Skeletal muscle cell (primary cell): ENCODE results near the gene MANBA.
"Not testable (repeated sequence)": the region's sequence is repeated elsewhere in the genome, so short reads cannot be mapped to it uniquely, and the experiment has no call there.

Experiments
- DNase-seq: peaks from one replicate; pipeline ENCODE4 v3.0.0-alpha.2; 2010; ENCODE audit warnings: low read depth
- H3K4me3 ChIP-seq: 2 replicates; pipeline ENCODE4 v1.5.1; 2011; ENCODE audit warnings: low read depth, mild to moderate bottlenecking, control low read depth, low read length, moderate library complexity

The MANBA gene

DNA sequence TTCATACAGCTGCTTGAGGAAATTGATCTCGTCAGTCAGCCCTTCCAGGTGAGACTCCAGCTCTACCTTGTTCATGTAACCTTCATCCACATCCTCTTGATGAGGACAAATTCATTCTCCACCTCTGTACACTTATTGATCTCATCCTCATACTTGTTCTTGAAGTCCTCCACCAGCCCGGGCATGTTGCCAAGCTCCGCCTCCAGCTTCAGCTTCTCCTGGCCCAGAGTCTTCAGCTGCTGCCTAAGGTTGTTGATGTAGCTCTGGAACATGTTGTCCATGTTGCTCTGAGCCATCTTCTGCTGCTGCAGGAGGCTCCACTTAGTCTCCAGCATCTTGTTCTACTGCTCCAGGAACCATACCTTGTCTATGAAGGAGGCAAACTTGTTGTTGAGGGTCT, 31.3 kb downstream of the MANBA start:
- not testable (repeated sequence) for DNase-seq, H3K4me3 ChIP-seq

DNA sequence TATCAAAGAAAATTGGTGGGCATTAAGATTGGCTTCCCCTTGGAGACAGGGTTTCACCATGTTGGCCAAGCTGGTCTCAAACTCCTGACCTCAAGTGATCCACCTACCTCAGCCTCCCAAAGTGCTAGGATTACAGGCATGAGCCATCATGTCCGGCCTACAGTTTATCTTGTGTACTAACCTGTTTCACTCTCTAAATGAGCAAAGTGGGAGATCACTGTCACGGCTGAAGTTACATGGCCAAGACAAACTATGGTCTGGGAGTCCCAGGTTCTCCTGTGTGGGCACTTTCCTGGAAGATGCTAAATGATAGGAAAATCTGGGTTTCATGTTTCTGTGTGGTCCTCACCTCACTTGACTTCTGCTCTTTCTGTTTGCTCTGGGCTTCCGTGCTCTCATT, 33.8 kb downstream of the MANBA start:
- not testable (repeated sequence) for DNase-seq, H3K4me3 ChIP-seq

DNA sequence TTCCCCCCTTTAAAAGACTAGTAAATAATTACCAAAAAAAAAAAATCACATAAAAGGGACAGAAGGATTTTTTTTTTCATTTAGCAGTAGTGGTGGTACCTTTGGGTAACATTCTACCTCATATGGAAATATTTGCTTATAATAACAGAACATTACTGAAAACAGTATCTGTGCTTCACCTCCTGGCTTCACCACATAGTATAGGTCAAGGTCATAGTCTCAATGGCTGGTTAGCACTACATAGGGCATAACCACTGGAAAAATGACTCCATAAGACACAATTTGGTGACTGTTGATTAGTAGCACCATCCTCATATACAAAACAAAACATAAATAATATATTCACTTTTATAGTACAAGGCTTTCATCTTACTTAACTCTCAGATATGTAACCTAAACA, 34.7 kb downstream of the MANBA start:
- no peak for DNase-seq
- H3K4me3 ChIP-seq: no peak overlapping the region

DNA sequence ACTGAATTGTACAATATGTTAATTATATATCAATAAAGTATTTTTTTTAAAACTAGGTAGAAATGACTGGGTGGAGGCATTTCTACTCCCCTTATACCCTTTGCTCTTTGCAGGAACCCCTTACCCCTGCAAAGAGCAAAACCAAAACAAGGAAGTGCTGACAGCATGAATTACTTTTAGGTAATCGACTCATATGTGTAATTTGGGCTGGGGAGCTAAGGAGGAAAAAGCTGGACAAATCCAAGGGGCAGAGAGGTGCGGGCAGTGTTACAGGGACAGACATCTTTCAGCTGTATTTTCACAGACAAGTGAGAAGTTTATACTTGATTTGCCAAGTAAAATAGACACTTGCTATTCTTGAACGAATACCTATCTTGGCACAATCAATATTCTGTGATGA, 35.5 kb downstream of the MANBA start:
- DNase-seq: no peak
- H3K4me3 ChIP-seq: no peak overlapping the region

DNA sequence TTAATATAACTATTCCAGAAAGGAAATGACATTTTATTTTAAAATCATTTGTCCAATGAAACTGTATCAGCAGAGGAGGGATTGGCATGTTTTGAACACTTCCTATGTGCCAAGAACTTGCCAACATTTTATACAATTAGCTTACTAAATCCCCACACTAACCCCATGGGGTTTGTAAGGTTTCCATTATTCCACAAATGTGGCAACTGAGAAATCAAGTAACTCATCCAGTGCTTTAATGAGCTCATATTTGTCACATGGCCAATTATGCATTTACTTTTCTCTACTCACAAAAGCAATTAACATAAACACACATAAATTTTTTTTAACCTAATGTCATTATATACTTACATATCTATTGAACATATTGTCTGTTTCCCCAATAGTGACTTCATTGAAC, 37.3 kb downstream of the MANBA start:
- H3K4me3 ChIP-seq: no peak overlapping the region
- no peak for DNase-seq

DNA sequence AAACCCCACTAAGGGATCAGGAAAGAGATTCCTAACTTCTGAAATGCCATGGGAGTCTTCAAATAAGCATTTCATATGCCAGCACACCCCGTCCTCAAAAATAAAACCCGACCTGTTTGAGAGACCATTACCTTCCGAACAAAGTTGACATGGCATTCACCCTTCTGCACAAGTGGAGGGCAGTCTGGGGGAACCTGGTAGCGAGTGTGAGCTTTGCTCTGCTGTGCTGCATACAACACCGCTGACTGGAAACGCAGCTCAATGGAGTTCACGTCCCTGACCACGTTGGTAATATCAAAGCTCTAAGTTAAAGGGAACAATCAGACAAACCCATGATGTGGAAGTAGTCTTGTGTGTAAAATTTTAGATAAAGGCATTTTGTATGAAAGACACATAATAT, 38.0 kb downstream of the MANBA start:
- no peak for DNase-seq
- H3K4me3 ChIP-seq: no peak overlapping the region

DNA sequence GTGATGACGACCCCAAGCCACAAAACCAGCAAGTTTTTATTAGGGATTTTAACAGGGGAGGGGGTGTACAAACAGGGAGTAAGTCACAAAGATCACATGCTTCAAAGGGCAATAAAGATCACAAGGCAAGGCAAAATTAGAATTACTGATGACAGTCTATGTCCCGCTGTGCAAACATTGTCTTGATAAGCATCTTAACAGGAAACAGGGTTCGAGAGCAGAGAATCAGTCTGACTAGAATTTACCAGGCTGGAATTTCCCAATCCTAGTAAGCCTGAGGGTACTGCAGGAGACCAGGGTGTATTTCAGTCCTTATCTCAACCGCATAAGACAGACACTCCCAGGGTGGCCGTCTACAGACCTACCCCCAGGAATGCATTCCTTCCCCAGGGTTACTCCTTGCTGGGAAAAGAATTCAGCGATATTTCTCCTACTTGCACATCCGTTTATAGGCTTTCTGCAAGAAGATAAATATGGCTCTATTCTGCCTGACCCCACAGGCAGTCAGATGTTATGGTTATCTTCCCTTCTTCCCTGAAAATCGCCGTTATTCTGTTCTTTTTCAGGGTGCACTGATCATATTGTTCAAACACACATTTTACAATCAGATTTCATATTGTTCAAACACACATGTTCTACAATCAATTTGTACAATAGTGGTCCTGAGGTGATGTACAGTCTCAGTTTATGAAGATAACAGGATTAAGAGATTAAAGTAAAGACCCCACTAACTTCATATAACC, 41.8 kb downstream of the MANBA start:
- not testable (repeated sequence) for DNase-seq, H3K4me3 ChIP-seq

DNA sequence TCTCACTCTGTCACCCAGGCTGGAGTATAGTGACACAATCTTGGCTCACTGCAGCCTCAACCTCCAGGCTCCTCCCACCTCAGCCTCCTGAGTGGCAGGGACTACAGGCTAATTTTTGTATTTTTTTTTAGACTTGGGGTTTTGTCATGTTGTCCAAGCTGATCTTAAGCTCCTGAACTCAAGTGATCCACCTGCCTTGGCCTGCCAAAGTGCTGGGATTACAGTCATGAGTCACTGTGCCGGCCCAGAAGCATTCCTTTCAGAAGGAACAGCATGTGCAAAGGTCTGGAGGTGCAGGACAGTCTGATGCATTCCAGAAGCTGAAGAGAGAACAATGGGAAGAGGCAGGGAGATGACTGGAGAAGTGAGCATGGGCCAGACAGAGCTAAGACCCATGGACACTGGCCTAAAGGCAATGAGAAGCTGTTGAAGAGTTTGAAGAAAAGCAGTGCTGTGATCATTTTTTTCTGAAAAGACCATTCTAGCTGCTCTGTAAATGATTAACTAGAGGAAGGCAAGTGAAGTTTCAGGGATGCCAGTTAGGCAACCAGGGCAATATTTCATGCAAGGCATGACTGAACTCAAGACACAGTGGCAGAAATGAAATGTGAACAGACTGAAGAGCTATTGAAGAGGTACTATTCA, 43.2 kb downstream of the MANBA start:
- no peak for DNase-seq

DNA sequence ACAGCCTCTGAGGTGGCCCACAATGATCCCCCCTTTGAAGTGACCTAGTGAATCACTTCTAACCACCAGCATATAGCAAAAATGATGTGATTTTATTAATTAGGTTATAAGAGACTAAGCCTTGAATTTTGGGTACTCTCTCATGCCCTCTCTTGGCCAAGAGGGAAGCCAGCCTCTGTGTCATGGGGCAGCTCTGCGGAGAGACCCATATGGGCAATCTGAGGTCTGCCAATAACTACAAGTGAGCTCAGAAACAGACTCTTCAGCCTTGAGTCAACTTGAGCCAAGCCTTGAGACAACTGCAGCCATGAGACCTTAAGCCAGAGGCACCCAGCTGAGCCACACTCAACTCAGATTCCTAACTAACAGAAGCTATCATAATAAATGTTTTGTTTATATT, 45.7 kb downstream of the MANBA start:
- H3K4me3 ChIP-seq: no peak overlapping the region
- DNase-seq: no peak

More for the DNA sequence above, 43.2 kb downstream of the MANBA start:
- H3K4me3 ChIP-seq: no peak overlapping the region

DNA sequence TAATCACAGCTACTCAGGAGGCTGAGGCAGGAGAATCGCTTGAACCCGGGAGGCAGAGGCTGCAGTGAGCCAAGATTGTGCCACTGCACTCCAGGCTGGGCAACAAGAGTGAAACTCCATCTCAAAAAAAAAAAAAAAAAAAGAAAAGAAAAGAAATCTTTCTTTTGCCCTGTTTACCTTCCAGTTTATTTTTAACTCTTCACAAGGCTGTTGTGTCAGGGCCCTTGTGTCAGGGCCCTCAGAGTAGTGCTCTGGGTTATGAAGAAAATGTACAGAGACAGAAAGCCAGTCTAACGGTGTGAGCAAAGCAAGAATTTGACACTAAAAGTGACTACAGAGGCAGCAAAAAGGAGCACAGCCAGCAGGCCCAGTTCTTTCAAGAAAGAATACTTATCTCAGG, 47.0 kb downstream of the MANBA start:
- DNase-seq, H3K4me3 ChIP-seq: not testable (repeated sequence)

DNA sequence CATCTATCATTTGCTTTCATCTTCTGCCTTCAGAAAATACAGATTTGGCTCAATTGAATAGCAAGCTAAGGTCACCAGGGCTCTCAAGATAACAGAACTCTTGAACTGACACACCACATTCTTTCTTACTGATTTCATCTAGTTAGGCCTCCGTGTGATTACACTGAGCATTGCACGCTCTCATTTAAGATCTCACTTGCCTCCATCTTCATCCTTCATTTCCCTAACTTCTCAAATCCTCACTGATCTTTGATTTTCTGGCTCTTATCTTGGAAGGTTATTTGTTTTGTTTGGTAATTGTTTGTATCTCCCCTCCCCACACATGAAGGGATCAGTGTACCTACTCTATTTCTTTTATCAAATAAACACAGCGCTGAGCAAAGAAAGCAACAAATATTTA, 47.7 kb downstream of the MANBA start:
- no peak for DNase-seq
- H3K4me3 ChIP-seq: no peak overlapping the region

DNA sequence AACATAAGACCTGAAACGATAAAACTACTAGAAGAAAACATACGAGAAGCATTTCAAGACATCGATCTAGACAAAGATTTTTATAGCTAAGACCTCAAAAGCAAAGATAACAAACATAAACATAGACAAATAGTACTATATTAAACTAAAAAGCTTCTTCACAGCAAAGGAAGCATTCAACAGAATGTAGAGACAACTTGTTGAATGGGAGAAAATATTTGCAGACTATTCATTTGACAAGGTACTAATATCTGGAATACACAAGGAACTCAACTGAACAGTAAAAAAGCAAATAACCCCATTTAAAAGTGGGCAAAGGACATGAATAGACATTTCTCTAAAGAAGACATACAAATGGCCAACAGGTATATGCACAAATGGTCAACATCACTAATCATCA, 49.8 kb downstream of the MANBA start:
- DNase-seq: no peak

DNA sequence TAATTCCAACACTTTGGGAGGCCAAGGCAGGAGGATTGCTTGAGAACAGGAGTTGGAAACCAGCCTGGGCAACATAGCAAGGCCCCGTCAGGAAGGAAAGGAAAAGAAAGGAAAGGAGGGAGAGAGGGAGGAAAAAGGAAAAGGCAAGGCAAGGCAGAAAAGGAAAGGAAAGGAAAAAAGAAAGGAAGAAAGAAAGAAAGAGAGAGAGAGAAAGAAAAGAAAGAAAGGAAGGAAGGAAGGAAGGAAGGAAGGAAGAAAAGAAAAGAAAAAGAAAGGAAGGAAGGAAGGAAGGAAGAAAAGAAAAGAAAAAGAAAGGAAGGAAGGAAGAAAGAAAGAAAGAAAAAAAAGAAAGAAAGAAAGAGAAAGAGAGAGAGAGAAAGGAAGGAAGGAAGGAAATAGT, 51.7 kb downstream of the MANBA start:
- not testable (repeated sequence) for H3K4me3 ChIP-seq, DNase-seq

More for the DNA sequence above, 49.8 kb downstream of the MANBA start:
- no peak overlapping the region for H3K4me3 ChIP-seq

DNA sequence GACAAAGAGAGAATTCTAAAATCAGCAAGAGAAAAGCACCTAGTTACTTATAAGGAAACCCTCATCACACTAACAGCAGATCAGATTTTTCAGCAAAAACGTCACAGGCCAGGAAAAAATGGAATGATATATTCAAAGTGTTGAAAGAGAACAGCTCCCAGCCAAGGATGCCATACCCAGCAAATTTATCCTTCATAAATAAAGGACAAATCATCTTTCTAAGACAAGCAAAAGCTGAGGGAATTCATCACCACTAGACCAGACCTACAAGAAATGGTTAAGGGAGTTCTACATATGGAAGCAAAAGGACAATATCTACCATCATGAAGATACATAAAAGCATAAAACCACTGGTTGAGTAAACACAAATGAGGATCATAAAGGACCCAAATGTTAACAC, 53.6 kb downstream of the MANBA start:
- DNase-seq: no peak
- no peak overlapping the region for H3K4me3 ChIP-seq

DNA sequence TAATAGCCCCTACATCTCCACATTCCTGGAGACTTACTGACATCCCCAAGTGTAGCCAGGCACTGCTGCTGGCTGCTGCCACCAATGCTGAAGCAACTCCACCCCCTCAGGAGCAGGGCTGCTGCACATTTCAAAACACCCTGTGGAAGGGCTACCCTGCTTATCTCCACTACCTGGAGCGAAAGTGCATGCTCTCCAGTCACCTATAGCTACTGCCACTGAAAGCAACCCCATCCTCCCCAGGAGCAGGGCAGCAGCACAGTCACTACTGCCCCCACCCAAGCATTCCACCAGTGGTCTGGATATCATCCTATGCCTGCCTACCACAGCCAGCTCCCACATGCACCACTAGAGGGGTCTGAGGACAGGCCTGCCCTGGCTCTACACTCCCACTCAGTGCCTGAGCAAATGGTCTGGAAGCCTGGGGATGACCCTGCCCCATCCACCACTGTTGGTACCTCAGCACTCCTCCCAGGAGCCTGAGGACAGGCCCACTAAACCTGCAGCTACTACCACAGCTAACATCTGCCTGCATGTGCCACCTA, 55.3 kb downstream of the MANBA start:
- no peak overlapping the region for H3K4me3 ChIP-seq
- no peak for DNase-seq

DNA sequence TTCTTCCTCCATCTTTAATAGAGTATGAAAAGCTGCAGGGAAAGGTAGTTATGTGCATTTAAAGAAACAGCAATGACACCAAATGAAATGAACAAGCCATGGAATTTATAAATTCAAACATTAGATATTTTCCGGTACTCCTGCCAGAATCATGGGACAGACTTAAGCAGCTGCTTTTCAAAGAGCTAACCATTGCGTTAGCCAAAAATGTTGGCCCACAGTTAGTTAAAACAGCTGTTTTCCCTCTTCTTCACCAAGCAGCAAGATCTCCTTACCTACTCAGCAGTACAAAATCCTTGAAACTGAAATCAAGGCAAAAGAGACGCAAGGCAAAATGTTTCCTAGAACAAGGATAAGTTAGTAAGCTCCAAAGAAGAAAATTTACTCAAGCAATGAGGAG, 64.0 kb downstream of the MANBA start:
- no peak overlapping the region for H3K4me3 ChIP-seq
- DNase-seq: no peak

DNA sequence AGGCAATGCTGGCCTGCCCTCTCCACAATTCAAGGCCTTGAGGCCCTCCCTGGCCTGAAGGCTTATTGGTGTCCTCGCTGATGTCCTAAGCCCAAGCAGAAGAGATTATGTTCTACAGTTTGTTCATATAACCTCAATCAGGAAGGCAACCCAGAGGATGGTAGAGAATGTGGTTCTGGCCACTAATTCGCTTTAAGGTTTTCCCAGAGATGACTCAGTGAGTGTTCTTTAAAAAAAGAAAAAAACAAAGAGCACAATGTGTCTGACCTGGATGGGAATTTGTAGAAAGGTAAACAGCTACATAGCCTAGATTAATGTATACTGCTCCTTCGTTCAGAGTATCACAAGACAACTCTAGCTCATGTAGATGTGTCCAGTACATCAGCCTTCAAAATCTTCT, 66.0 kb downstream of the MANBA start:
- DNase-seq: no peak
- H3K4me3 ChIP-seq: no peak overlapping the region

DNA sequence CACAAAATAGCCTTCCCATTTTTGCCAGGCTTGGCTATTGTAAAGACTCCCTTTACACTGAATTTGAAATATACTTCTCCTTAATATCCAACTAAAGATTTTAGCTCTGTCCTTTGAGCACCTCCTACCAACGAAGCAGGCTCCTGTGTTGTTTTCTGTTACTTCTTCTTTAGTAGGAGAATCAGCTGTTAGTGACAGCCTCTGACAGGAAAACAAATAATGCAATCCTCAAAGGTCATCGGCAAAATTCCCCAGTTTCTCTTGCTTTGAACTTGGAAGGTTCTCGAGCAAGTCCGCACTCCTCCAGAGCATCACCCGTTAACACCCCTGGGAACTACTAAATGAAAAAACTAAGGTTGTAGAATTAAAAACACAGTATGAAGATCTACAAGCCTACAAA, 66.9 kb downstream of the MANBA start:
- H3K4me3 ChIP-seq: no peak overlapping the region
- no peak for DNase-seq

DNA sequence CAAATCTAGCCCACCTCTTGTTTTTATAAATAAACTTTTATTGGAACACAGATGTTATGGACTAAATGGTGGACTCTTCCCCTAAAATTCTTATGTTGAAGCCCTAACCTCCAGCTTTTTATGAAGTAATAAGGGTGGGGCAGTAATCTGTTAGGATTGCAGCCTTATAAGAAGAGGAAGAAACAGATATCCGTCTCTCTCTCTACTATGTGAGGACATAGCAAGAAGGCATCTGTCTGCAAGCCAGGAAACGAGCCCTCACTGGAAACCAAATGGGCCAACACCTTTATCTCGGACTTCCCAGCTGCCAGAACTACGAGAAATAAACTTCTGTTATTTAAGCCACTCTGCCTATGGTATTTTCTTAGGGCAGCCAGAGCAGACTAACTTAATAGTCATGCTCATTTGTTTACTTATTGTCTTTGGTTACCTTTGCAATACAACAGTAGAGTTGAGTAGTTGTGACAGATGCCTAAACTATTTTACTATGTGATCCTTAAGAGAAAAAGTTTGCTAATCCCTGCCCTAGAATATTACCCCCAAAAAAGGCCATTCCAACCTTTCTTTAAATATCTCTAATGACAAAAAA, 67.4 kb downstream of the MANBA start:
- no peak for DNase-seq
- no peak overlapping the region for H3K4me3 ChIP-seq

DNA sequence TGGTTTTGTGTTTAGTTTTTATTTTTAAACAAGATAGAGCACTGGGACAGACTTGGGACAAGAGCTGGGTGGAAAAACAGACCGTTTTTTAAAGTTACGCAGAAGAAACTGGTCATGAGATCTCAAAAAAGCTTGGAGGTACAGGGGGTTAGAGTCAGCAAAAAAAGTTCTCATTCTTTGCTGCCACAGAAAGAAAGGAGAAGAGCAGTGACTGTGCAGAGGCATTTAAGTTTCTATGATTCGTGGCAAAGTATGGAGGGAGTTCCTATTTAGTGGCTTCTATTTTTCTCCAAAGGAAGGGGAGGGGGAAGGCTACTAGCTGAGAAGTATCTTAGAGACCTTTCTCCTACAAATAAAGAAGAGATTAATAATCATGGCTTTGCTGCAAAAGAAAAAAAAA, 68.3 kb downstream of the MANBA start:
- DNase-seq: no peak

DNA sequence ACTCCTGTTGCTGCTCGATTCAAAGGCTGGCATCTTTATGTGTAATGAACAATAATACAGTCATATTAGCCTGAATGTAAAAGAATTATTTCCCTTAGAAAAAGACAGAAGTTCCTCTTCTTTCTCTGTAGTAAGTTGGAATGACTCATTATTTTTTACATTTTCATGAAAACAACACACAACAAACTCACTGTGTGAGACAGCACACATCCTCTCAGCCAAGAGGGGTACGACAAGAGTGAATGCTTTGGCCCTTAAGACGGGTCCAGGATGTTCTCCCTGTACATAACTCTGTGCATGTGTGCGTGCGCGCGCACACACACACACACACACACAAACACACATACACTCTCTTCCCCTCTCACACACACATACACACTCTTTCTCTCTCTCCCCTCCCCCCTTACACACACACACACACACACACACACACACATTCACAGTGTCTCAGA, 72.8 kb downstream of the MANBA start:
- DNase-seq: no peak
- H3K4me3 ChIP-seq: no peak overlapping the region

More for the DNA sequence above, 68.3 kb downstream of the MANBA start:
- H3K4me3 ChIP-seq: no peak overlapping the region
